NCI-H1105 (cell line): ENCODE data around the gene CFAP161.
"Not testable (repeated sequence)": the region's sequence is repeated elsewhere in the genome, so short reads cannot be mapped to it uniquely, and the experiment has no call there.

Experiments
- DNase-seq: peaks from one replicate; lab custom pipeline; 2025; lab: John Stamatoyannopoulos, UW

CFAP161 gene

DNA sequence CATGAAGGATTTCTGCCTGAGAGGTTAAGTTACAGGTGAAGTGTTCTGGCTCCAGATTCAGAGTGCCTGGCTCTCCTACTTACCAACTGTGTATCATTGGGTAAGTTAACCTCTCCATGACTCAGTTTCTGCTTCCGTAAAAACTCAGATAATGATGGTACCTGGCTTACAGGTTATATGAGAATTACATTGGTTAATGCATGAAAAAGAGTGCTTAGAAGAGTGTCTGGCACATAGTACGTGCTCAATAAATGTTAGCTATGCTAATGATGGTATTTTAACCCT, 23.8 kb downstream of the CFAP161 start:
- no peak for DNase-seq

DNA sequence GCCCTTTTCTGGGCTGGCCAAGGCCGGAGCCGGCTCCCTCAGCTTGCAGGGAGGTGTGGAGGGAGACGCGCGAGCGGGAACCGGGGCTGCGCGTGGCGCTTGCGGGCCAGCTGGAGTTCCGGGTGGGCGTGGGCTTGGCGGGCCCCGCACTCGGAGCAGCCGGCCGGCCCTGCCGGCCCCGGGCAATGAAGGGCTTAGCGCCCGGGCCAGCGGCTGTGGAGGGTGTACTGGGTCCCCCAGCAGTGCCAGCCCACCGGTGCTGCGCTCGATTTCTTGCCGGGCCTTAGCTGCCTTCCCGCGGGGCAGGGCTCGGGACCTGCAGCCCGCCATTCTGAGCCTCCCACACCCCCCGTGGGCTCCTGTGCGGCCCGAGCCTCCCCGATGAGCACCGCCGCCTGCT, 24.5 kb downstream of the CFAP161 start:
- not testable (repeated sequence) for DNase-seq

DNA sequence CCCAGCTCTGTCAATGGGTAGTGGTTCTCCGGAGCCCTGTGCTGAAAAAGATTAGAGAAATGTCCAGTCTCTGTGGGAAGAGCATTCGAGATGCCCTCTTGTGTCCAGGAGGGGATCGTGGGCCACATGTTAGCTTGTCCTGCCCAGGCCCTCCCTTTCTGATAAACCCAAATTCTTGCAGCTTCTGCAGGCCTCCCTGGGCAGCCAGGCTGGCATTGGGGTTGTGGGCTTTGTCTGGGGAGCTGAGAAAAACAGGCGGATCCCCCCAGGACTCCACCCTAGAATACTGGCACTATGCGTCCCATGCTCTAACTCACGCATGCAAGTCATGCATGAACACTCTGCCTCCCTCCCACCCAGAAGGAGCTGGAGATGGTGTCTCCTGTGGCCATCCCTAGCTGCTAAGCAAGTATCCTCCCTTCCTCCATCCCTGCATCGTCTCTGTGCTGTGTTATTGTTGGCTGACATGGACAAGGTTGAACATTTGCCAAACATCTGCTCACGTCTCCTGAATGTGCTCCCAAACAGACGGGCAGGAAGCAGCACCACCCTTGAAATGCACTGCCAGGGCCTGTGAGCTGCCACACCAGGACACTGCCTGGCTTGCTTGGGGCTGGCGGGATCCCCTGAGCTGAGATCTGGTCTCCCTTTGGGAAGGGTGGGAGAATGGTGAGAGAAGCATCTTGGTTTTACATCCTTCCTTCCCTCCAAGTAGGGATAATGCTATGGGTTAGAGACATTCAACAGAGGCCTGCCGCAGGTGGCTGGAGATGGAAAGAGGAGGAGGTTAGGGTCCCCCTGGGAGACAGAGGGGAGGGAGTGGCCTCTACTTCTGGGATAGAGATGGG, 26.5 kb downstream of the CFAP161 start:
- DNase-seq = peak; percentile 8

DNA sequence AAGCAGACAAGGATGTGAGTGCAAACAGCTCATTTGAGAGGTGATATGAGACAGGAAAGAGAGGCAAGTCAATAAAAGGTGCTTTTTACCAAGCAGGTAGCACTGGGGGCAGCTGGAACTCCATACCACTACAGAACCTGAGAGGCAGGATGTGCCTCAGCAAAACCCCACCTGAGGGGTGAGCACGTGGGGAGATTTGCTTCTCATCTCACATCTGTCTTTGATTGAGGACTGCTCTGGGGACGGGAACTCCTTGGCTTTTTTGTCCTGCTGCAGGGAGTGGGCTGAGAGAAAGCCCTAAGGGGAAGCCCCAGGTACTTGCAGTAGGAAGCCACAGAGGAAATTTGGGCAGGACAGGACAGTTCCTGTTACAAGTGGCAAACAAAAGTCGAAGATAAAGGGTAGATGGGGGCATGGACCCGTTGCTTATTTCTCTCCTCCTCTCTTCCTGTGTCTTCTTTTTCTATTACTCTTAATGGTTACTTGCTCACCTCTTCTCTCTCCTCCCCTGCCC, 27.1 kb downstream of the CFAP161 start:
- no peak for DNase-seq

DNA sequence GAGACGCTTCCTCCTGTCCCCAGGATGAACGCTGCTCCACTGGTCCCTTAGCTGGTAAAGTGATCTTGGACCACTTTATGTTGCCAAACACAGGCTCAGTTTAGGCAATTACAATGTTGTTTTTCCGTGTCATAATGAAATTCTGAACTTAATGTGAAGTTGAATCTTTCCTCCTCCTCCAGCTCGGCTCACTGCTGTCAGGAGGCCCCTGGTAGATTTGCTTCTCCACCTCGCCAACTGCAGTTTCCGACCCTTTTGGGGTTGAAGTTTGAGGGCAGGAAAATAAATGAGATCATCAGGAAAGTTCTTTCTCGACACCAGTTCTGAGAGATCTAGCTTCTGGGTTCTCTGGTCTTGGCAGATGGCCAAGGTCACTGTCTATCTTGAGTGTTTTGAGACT, 27.8 kb downstream of the CFAP161 start:
- no peak for DNase-seq

DNA sequence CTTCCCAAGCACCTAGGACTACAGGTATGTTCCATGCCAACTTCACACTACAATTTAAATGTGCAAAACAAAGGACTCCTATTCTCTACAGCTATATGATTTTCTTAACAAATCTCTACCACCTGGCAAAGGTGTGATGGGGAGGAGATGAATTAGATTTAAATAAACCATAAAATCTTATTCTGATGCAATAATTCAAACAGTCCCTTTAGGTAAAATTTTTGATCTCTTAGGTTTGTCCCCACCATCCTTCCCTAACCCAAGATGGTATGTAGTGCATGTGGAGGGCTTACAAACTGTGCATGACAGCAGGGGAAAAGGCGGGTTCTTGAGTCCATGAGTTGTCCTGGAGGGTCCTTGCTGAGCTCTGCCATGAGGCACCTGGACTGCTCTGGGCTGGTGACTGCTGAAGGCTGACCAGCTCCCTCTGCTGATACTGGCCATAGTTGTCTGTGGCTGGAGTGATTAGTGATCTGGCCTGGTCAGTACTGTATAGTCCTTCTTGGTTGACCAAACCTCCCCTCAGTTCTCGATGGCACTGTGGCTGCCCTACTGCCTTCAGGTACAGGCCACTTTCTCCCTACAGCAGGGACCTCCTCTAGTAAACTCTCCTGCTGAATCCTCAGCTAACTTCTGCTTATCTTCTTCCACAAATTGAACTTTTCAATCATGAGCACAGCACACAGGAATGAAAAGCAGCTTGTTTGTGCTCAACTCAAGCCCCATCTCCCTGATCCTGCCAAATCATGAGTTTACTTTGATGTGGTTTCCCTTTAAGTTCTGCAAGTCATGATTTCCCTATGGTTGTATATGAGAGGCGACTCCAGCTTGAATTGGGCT, 30.1 kb downstream of the CFAP161 start:
- DNase-seq = no peak

DNA sequence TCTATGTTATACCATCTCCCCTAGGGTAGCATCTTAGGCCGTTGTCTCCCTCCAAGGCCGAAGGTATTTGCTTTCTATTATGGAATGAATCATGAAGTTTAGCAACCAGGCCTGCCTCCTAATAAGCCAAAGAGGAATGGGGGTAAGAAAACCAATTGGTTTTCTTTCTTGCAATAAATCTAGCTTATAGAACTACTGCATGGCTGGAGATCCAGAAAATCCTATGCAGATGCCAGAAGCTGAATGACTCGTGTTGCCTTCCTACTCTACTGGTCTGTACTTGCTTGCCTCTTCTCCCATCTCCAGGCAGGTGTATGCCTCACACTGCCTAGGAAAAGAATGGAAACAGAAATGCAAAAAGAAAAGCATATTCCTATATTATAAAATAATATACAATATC, 31.5 kb downstream of the CFAP161 start:
- no peak for DNase-seq

DNA sequence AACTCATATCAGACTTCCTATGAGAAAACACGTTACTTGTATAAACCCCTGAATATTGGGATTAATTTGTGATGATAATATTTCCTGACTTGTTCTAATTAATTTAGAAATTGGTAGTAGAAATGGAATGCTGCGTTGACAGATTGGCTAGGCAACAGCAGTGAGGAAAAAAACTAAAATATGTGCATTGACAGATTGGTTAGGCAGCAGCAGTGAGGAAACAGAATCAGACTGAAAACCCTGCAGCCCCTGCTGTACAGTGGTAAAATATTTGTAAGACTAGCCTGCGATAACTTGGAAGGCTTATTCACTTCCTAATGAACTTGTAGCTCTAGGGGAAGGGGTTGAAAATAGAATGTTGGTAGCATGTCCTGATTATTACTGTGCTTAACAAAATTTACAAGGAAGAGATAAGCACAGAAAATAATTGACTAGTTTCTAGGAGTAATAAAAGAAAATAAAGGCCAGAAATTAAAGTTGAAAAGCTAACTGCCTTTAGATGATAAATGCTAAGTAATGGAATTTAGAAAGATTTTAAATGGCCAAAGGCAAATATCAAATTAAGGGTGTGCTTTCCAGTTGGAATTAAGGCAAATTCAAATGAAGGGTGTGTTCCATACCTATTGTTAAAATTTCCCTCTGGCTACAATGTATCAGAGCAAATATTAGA, 32.7 kb downstream of the CFAP161 start:
- no peak for DNase-seq

DNA sequence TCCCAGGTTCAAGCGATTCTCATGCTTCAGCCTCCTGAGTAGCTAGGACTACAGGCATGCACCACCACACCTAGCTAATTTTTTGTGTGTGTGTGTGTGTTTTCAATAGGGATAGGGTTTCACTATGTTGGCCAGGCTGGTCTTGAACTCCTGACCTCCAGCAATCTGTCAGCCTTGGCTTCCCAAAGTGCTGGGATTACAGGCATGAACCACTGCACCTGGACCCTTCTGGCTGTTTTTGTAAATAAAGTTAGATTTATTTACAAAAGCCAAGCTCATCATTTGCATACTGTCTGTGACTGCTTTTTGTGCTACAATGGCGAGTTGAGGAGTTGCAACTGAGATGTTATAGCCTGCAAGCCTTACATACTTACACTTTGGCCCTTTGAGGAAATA, 34.1 kb downstream of the CFAP161 start:
- no peak for DNase-seq

DNA sequence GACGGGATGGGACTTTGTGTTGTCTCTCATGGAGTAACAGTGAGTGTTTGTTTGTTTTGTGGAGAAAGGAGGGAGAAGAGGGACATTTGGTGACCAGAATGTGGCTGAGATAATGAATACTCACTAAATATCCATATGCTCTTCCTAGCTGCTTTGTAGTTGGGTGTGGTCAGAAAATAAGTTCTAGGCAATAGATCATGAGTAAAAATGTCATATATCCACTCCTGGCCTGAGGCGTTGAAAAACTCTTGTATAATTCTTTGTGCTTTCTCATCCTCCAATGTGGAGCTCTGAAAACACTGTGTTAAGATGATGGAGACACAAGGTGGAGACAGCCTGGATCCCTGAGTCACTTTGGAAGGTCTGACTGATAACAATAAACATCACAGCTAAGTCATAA, 34.6 kb downstream of the CFAP161 start:
- no peak for DNase-seq

DNA sequence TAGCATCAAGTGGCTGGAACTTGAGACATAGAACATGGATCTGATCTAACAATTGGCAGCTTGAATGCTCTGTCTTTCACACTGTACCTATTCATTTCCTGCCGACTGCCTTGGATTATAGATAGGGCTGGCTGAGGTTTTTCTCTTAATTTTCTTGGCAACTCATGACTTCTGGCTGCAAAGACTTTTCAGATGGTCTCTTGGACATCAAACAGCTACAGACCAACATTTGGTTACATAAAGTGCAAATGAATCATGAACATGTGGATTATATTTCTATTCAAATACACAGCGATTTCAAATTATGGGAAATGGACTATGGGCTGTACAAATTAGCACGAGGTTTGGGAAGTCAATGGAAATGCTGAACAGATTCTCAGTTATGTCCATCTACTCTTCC, 36.4 kb downstream of the CFAP161 start:
- DNase-seq = no peak

DNA sequence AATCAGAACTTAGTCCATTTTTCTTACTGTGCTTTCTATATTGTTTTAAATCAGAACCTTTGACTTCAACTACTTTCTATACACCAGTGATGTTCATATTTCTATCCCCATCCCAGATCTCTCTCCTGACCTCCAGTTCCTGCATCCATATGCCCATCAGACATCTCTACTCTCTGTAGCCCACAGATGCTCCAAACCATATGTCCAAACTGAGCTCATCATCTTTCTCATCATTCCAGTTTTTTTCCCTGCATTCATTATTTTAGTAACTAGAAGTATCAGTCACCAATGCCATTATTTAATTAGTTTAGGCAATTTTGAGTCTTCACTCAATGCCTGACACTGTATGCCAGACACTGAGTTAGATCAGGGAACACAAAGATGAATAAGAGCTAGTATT, 37.2 kb downstream of the CFAP161 start:
- DNase-seq = no peak

DNA sequence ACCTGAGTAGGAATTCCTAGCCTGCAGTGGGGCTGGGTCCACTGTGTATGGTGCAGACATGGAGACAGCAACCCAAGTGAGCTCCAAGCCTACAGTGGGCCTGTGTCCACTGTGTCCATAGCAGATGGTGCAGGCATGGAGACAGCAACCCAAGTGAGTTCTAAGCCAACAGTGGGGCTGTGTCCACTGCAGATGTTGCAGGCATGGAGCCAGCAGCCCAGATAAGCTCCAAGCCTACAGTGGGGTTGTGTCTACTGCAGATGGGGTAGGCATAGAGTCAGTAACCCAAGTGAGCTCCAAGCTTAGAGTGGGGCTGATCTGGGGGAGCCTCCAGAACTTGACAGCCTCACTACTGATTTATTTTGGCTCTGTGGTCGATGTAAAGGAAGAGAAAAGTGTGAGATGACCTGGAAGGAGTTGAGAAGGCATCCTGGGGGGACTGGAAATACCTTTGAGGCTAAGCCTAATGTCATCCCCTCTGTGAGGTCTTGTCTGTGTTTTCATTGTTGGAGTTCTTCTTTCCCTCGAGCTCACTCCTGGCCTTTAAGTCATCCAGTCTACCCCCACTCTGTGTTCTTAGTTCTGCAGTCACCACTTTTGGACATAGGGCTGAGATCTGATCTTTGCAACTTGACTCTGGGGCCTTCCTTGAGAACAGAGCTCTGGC, 40.2 kb downstream of the CFAP161 start:
- DNase-seq = no peak

DNA sequence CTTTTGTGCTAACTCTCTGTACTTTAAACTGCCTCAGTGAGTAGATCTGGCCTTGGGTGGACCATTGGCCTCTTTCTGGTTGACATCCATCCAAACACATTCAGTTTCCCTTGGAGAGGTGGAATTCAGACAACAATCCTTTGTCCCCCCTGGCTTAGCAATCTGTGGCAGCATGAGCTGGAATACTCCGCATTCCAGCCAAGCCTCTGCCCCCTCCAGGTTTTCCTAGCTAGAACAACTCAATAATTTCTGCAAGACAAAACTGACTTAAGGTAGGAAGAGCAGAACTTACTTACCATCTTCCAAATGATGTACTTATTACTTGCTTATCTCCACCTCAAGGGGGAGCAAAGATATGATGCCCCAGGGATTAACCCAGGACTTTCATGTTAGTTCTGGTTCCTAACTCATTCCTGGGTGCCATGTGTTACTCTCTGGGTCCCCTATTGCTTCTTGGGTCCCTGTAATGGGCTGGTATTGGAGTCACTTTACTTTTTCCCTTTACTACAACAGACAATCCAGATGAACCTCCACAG, 40.8 kb downstream of the CFAP161 start:
- no peak for DNase-seq

DNA sequence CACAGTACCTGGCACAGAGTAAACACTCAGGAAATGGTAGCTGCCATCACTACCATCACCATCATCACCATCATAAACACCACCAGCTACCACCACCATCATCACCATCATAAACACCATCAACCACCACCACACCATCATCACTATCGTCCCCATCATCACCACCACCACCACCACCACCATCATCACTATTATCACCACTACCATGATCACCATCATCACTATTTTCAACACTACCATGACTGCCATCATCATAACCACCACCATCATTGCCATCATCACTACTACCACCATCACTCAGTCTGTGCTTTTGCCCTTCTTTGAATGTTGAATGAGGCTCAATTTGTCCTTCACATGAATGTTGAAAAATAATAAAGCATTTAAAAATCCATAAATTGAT, 41.4 kb downstream of the CFAP161 start:
- no peak for DNase-seq

DNA sequence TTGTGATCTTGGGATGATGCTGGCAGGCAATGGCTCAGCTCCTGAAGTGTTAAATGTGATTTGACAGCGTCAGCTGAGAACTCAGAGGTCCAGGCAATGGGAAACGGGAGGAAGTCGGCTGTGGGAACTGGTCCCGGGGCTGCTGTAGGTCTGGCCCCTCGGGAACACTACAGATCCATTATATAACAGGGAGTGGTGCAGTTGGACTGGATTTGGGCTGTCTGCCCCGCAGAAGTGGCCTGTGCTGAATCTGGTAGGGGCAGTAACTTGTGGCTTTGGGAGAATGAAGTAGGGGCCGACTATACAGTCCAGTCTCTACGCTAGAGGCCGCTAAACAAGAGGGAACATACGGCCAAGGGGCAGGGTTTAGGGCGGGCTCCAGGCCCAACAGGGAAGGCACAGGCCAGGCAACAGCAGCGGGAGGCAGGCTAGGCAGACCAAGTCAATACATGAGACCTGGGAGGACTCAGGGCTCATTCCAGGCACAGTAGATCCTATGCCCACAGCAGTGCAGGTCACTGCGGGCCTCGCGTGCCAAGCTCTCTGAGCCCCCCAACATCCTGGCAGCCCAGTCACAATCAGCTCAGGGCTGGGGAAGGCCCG, 42.3 kb downstream of the CFAP161 start:
- DNase-seq = no peak

DNA sequence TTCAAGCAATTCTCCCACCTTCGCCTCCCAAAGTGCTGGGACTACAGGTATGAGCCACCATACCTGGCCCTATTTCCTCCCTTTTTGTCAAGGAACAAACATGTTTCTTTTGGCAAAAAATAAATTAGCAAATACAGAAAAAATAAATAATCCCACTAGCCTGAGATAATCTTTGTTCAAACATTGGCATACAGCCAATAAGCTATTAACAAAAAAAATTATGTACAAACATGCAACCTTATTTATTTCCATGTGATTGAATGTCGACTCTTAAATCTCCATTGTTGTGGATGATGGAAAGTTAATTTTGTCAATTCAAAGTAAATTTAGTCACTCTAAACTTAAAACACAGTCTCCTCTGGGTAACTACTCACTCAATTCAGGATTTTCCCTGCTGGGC, 44.3 kb downstream of the CFAP161 start:
- DNase-seq = no peak

DNA sequence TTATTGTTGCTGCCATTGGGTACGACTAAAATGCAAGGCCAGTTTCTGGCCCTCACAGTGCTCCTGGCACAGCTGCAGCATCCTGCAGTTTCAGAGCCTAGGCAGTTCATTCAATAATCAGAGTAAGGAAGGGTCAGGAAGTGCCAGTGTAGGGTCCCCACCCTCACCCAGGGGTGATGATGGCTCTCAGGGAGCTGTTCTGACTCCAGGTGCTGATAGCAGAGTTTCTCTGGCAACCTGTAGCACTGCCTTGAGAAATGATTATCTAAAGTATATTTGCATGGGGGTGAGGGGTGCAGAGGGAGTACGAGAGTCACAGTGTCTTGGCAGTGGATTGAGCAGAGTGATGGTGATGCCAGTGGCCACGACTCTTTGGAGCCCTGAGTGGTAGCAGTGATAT, 47.1 kb downstream of the CFAP161 start:
- no peak for DNase-seq

DNA sequence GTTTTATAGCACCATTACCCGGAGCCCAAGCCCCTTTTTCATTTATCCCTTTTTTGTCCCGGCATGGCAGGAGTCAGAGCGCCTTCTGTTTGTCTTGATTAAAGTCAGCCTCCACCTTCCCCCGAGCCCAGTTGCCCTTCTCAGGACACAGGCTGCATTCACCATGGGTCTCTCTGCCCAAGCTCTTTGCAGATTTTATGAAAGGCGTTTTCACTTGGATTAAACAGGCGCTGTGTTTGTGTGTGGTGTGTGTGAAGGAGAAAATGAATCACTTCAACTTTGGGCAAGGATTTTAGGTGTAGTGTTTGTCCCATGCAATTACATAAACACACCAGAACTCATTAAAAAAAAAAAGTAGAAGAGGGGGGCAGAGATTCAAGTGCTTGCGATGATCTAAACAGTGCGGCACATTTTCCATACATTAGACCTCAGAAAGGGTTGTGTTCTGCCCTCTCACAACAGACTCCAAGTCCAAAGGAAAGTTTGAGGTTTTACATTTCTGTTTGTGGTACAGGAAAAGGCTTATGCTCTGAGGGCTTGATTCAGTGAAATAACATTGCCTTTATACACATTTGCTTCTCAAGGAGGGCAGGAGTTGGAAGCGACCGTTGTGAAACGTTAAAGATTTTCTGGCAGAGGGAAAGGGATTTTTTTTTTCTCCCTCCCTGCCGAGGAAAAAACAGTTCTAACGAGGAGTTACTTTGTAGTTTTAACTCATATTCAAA, 48.1 kb downstream of the CFAP161 start:
- no peak for DNase-seq

DNA sequence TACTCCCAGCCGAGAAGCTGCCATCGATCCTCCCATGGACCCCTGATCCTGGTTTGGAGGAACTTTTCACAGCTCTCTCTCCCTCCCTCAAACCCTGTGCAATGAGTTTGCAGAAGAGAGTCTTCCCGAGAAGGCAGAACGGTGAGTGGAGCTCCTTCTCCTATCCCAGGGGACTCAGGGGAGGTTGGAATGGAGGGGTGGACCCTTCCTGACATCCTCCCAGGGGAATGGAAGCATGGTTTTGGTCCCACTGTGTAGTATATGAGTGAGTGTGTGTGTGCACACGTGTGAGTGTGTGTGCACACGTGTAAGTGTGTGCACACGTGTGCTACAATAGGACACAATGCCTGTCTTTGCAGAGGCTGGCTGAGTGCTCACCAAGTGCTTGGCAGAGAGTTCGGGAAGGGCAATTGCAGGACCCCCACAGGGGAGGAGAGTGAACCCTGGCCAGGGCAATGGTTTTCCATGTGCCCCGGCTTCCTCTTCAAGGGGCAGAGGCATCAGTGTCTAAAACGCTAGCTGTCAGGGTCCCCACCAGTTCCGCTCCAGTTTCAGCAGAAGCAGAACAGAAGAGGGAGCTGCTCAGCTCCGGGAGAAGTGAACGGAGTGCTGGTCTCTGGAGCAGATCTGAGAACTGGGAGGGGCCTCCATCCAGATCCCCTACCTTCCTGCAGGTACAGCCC, 48.8 kb downstream of the CFAP161 start:
- DNase-seq = no peak
